ENCODE results near the gene POLK. TPM values are rescaled to one million over a fixed set of nuclear protein-coding genes. Genes with fewer than 3 reads are reported as not detected.

The POLK gene
- total and polyA plus RNA-seq, 2 experiments from 2014 or later, result 22.2 to 25.7 TPM

DNA sequence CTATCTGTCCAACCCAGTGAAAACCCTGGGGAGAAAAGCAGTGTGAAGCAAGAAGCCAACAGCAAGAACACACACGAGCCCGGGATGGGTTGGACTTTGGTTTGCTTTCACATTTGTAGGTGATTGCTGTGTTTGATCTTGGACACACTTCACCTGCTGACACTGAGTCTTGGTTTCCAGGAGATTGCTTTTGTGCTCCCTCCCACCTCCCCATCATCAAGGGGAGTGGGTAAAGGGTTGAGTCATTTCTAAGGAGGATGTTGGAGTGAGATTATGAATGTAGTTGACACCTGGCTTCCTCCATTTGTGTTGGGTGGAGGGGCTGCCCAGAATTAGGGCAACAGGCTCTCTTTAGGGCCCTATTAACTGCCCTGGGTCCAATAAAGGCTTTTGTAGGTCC lies 137.0 kb downstream of the POLK start:
- Histone ChIP-seq H3K4me3 (no peak overlapping the region), H3K9ac (no peak overlapping the region), H3K4me1 (ENCODE audit: insufficient read depth) (no peaks in the 10 kb centered on the region), H3K27me3 (replicated peaks; ENCODE audit: insufficient read depth) (peaks cover 9% of the 10 kb centered on the region; the same call in 1 of the 2 replicates), H2AFZ (no peak overlapping the region), H4K20me1 (ENCODE audit: insufficient read depth) (no peaks in the 10 kb centered on the region), H3K27ac (no peak overlapping the region), H3K79me2 (ENCODE audit: insufficient read depth) (no peaks in the 10 kb centered on the region), H3K36me3 (ENCODE audit: low read depth) (no peaks in the 10 kb centered on the region), H3K4me2 (ENCODE audit: unreplicated experiment) (no peak overlapping the region), H3K9me3 (ENCODE audit: low read depth) (no peaks in the 10 kb centered on the region), H3F3A (ENCODE audit: insufficient read depth) (no peaks in the 10 kb centered on the region), H3K9me2 (ENCODE audit: insufficient read depth) (no peaks in the 10 kb centered on the region)
- in situ Hi-C loops (cut with MboI), result no loop called here
- no peak for DNase-seq
- TF ChIP-seq EZH2 (IDR thresholded peaks at IDR 0.05; ENCODE audit: insufficient read depth, poor library complexity, severe bottlenecking), result no peak
- 92 to 93% methylated on average over 2 of the region's 2 CpGs for WGBS, 2 experiments (ENCODE audit: low coverage in 1 of 2, low lambda C conversion rate in 2 of 2, missing lambda C conversion rate in 2 of 2)

Small RNAs within 50 kb of the gene (small RNA-seq; reads per million reads assigned to genes)
- not detected for gene RNU7-175P (ENCODE audit: low read depth, low replicate concordance)

Other genes starting within 250 kb of the POLK start
- 18.1 and 34.0 TPM in 2 replicates for gene HMGCR, start 174.7 kb upstream of the POLK start, total RNA-seq (2014; rRNA removed; shearing (Covaris generic))
- 14.4 and 17.3 TPM in 2 replicates for gene HMGCR, start 174.7 kb upstream of the POLK start, polyA plus RNA-seq (2016; fragmentation: Nextera tagmentation; extraction: Ambion mirVana)
- gene CERT1, start 262 bp upstream of the POLK start, total RNA-seq (2014; rRNA removed; shearing (Covaris generic)), result 8.1 and 17.3 TPM in 2 replicates
- 14.1 and 15.2 TPM in 2 replicates for gene CERT1, start 262 bp upstream of the POLK start, polyA plus RNA-seq (2016; fragmentation: Nextera tagmentation; extraction: Ambion mirVana)
- gene ANKDD1B, start 99.6 kb downstream of the POLK start, total RNA-seq (2014; rRNA removed; shearing (Covaris generic)), result 1.9 TPM in 1 of 2 replicates, not detected in the other
- gene ANKDD1B, start 99.6 kb downstream of the POLK start, polyA plus RNA-seq (2016; fragmentation: Nextera tagmentation; extraction: Ambion mirVana), result 0.15 and 0.20 TPM in 2 replicates
- gene POC5, start 205.5 kb downstream of the POLK start, total RNA-seq (2014; rRNA removed; shearing (Covaris generic)), result 14.5 and 17.4 TPM in 2 replicates
- 7.7 and 7.9 TPM in 2 replicates for gene POC5, start 205.5 kb downstream of the POLK start, polyA plus RNA-seq (2016; fragmentation: Nextera tagmentation; extraction: Ambion mirVana)